Measurements from ENCODE around the gene TAX1BP3. TPM values are rescaled to one million over a fixed set of nuclear protein-coding genes. Genes with fewer than 3 reads are reported as not detected.

Gene TAX1BP3
- total RNA-seq, 2 experiments from 2014 or later = 6.0 to 6.6 TPM

DNA sequence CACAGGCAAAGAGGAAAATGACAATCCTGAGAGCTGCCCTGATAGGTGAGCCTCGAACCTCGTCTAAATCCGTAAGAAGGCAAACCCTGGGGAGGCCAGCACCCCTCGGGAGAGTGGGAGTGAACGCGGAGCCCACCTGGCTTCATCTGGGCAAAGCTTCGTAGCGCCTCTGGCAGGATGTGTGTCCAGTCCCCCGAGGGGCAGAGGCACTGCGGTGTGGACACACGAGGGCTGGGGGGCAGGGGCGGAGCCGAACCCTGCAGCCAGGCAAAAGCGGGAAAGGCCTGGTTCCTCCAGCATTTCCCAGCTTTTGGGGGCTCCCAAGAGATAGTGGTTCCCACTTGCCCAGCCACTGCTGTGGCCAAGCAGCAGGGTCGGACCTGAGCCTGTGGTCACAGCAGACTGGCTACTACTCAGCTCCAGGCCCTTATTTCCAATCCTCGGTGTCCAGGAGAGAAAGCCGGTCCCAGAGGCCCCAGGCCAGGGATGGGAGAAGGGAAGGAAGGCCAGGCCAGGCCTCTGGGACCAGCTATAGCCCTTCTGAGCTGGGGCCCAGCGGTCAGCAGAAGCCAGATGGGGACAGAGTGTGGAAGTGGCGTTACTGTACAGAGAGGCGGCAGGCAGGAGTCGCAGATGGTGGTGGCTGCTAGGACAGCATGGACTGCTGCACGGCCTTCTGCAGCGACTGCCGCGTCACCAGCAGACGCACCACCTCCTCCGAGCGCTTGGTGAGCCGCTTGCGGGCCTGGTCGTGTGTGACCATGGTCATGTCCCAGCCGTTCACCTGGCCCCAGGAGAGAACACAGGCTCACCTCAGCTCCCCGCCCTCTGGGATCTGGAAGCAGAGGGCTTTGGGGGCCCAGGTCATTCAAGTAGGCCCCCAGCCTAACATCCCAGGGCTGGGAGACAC is 5.0 kb downstream of the TAX1BP3 start:
- ATAC-seq (ENCODE audit: poor library complexity) (no peak), DNase-seq (no peak)
- no peak overlapping the region for H3K27ac Mint-ChIP-seq
- H3K27ac ChIP-seq (ENCODE audit: low read depth in 1 of 2, low read length in 2 of 2) = no peak overlapping the region
- no peaks in the 10 kb centered on the region for H3K9me3 Mint-ChIP-seq
- no peaks in the 10 kb centered on the region for H3K27me3 Mint-ChIP-seq
- ChIA-PET POLR2A (interaction anchor here (0.6 kb wide), 1 partner anchor 162 kb away, joined by 4 read pairs; no protein-coding TSS in a partner anchor), CTCF (no interaction called here)
- H3K4me1 Mint-ChIP-seq (ENCODE audit: low read depth) = peaks cover 2% of the 10 kb centered on the region
- intact Hi-C loops (cut with DNase I, micrococcal nuclease) = no loop called here
- no peak overlapping the region for H3K4me3 ChIP-seq (ENCODE audit: low read length)
- H3K36me3 ChIP-seq (ENCODE audit: insufficient read depth, low read length) = peaks cover 3% of the 10 kb centered on the region
- H3K4me1 ChIP-seq (ENCODE audit: insufficient read depth, low read length) = peaks cover 11% of the 10 kb centered on the region
- no peak for TF ChIP-seq CTCF (IDR thresholded peaks at IDR 0.05)
- H3K9me3 ChIP-seq (ENCODE audit: control insufficient read depth in 1 of 2, insufficient read depth in 1 of 2, low read length in 2 of 2) = no peaks in the 10 kb centered on the region
- no peak overlapping the region for H3K4me3 Mint-ChIP-seq
- no peaks in the 10 kb centered on the region for H3K36me3 Mint-ChIP-seq (ENCODE audit: low read depth)
- H3K27me3 ChIP-seq (ENCODE audit: control insufficient read depth in 1 of 2, insufficient read depth in 2 of 2, low read length in 2 of 2) = no peaks in the 10 kb centered on the region

- no peak for DNase-seq
- H3K9me3 ChIP-seq (ENCODE audit: control insufficient read depth in 1 of 2, insufficient read depth in 1 of 2, low read length in 2 of 2) = no peaks in the 10 kb centered on the region
- Mint-ChIP-seq H3K36me3 (ENCODE audit: low read depth) (no peaks in the 10 kb centered on the region), H3K9me3 (no peaks in the 10 kb centered on the region), H3K27ac (no peak overlapping the region), H3K4me3 (no peak overlapping the region), H3K4me1 (ENCODE audit: low read depth) (no peaks in the 10 kb centered on the region), H3K27me3 (no peaks in the 10 kb centered on the region)
- H3K36me3 ChIP-seq (ENCODE audit: insufficient read depth, low read length) = peaks cover 3% of the 10 kb centered on the region
- no peak overlapping the region for H3K27ac ChIP-seq (ENCODE audit: low read depth in 1 of 2, low read length in 2 of 2)
- CTCF ChIA-PET = no interaction called here
- intact Hi-C loops (cut with DNase I, micrococcal nuclease) = no loop called here
- H3K4me3 ChIP-seq (ENCODE audit: low read length) = no peak overlapping the region
- POLR2A ChIA-PET = no interaction called here
- H3K4me1 ChIP-seq (ENCODE audit: insufficient read depth, low read length) = no peaks in the 10 kb centered on the region
- no peaks in the 10 kb centered on the region for H3K27me3 ChIP-seq (ENCODE audit: control insufficient read depth in 1 of 2, insufficient read depth in 2 of 2, low read length in 2 of 2)
- no peak for TF ChIP-seq CTCF (IDR thresholded peaks at IDR 0.05)
- ATAC-seq (ENCODE audit: poor library complexity) = no peak
These were observed 8.0 kb downstream of the TAX1BP3 start for GRCh38 chr17:3660311-3660891.

DNA sequence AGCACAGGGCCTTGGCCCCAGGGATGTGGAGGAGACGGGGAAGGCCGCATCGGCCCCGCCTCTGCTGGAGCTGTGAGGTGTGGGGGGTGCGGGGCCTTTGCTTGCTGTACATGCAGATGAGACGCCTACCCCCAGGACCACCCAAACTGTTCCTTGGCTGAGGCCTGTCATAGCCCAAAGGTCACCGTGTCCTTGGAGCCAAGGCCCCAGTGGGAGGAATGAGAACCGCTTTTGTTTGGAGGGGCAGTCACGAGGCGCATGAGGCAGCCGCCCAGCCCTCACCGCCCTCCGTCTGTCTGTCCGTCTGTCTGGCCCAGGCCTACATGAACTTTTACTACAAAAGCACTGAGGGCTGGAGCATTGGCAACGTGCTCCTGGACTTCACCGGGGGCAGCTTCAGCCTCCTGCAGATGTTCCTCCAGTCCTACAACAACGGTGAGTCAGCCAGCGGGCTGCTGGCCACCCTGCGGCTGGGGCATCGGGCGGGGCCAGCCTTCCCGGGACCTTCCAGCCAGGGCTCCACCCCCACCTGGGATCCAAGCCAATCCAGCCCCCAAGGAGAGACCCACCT is 8.8 kb downstream of the TAX1BP3 start:
- H3K36me3 Mint-ChIP-seq (ENCODE audit: low read depth) = no peaks in the 10 kb centered on the region
- H3K27me3 Mint-ChIP-seq = no peaks in the 10 kb centered on the region
- Histone ChIP-seq H3K36me3 (ENCODE audit: insufficient read depth, low read length) (peaks cover 3% of the 10 kb centered on the region), H3K9me3 (ENCODE audit: control insufficient read depth in 1 of 2, insufficient read depth in 1 of 2, low read length in 2 of 2) (no peaks in the 10 kb centered on the region), H3K4me1 (ENCODE audit: insufficient read depth, low read length) (no peaks in the 10 kb centered on the region), H3K27ac (ENCODE audit: low read depth in 1 of 2, low read length in 2 of 2) (no peak overlapping the region), H3K4me3 (ENCODE audit: low read length) (no peak overlapping the region), H3K27me3 (ENCODE audit: control insufficient read depth in 1 of 2, insufficient read depth in 2 of 2, low read length in 2 of 2) (no peaks in the 10 kb centered on the region)
- no peak for DNase-seq
- no peak overlapping the region for H3K4me3 Mint-ChIP-seq
- ATAC-seq (ENCODE audit: poor library complexity) = no peak
- intact Hi-C loops (cut with DNase I, micrococcal nuclease) = no loop called here
- H3K9me3 Mint-ChIP-seq = no peaks in the 10 kb centered on the region
- no peaks in the 10 kb centered on the region for H3K4me1 Mint-ChIP-seq (ENCODE audit: low read depth)
- POLR2A ChIA-PET = no interaction called here
- no peak overlapping the region for H3K27ac Mint-ChIP-seq
- CTCF ChIA-PET = no interaction called here
- no peak for TF ChIP-seq CTCF (IDR thresholded peaks at IDR 0.05)
